GM19455 (cell line): ENCODE data around the gene UBE2L5.
"Not testable (repeated sequence)": the region's sequence is repeated elsewhere in the genome, so short reads cannot be mapped to it uniquely, and the experiment has no call there.

Experiments
- ATAC-seq: cut with Tn5 transposase; IDR thresholded peaks from one replicate; pipeline ENCODE4 v1.9.1; 2021; ENCODE audit not compliant: unreplicated experiment

UBE2L5 gene

GRCh38 chr13:30437177-30437576, 14.9 kb downstream of the UBE2L5 start:
- no peak for ATAC-seq

GRCh38 chr13:30438286-30438685, 16.0 kb downstream of the UBE2L5 start:
- ATAC-seq, result no peak

- ATAC-seq, result no peak
Measured at GRCh38 chr13:30440910-30441703, 18.8 kb downstream of the UBE2L5 start.

- ATAC-seq, result no peak
Measured at GRCh38 chr13:30442926-30443325, 20.6 kb downstream of the UBE2L5 start.

- ATAC-seq, result not testable (repeated sequence)
Measured at GRCh38 chr13:30443491-30443890, 21.2 kb downstream of the UBE2L5 start.

GRCh38 chr13:30443957-30444404, 21.7 kb downstream of the UBE2L5 start:
- ATAC-seq, result no peak

- no peak for ATAC-seq
Measured at GRCh38 chr13:30446126-30446500, 23.8 kb downstream of the UBE2L5 start.

GRCh38 chr13:30448441-30448840, 26.1 kb downstream of the UBE2L5 start:
- ATAC-seq, result no peak

GRCh38 chr13:30450066-30450465, 27.8 kb downstream of the UBE2L5 start:
- no peak for ATAC-seq

GRCh38 chr13:30451476-30451875, 29.2 kb downstream of the UBE2L5 start:
- not testable (repeated sequence) for ATAC-seq

GRCh38 chr13:30453727-30454126, 31.4 kb downstream of the UBE2L5 start:
- ATAC-seq, result no peak

- no peak for ATAC-seq
Measured at GRCh38 chr13:30454991-30455390, 32.7 kb downstream of the UBE2L5 start.

GRCh38 chr13:30456290-30456689, 34.0 kb downstream of the UBE2L5 start:
- no peak for ATAC-seq

GRCh38 chr13:30457306-30457891, 35.1 kb downstream of the UBE2L5 start:
- ATAC-seq, result no peak

- ATAC-seq, result not testable (repeated sequence)
Measured at GRCh38 chr13:30461279-30462066, 39.2 kb downstream of the UBE2L5 start.

GRCh38 chr13:30463787-30464495, 41.6 kb downstream of the UBE2L5 start:
- peak; percentile 43 for ATAC-seq

GRCh38 chr13:30464496-30465342, 42.4 kb downstream of the UBE2L5 start:
- ATAC-seq, result peak; percentile 23

GRCh38 chr13:30465343-30465592, 43.0 kb downstream of the UBE2L5 start:
- ATAC-seq, result no peak

- peak; percentile 88 for ATAC-seq
Measured at GRCh38 chr13:30465593-30466357, 43.5 kb downstream of the UBE2L5 start, which contains the start of gene HMGB1. Gene HMGB1, minus strand, starts transcription at chr13:30465936. Its CDS starts 2,256 bp downstream, at chr13:30463680.

- ATAC-seq, result no peak
Measured at GRCh38 chr13:30466358-30466714, 44.0 kb downstream of the UBE2L5 start.
